Non-pigmented ciliary epithelial cell (primary cell): Measurements from ENCODE around the gene MGAT5.

Experiments used
- DNase-seq: peaks from one replicate; pipeline ENCODE4 v3.0.0-alpha.2; 2010; ENCODE audit warnings: low read depth

The MGAT5 gene

DNA sequence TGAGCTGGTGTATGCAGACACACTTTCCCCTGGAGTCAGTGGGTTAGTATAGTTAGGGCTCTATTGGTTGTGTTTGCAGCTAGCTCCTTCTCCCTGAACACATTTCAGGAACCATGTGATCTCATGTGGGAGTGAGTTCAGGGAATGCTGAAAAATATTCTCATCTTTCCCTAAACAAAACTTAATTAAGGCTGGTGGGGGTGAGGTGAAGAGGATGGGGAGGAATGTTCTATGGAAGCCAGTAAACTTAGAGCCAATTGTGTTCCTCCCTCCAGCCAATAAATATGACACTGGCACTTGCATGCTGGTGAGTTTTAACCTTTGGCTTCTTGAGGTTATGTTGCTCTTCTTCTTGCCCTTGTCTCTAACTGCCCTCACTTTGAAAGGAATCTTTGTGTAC is 952 bp downstream of the MGAT5 start:
- DNase-seq: no peak

DNA sequence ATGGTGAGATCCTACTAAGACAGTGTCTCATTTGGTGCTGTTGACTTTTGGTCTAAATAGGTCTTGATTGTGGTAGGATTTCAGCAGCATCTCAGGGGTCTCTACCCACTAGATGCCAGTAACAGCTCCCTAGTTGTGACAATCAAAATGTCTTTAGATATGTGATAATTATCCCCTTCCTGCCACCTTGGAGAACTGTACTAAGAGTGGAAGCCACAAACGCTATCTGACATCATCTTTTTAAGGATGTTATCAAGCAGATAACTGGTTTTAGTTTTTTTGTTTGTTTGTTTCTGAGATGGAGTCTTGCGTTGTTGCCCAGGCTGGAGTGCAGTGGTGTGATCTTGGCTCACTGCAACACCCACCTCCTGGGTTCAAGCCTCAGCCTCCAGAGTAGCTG is 3.1 kb downstream of the MGAT5 start:
- DNase-seq: no peak

DNA sequence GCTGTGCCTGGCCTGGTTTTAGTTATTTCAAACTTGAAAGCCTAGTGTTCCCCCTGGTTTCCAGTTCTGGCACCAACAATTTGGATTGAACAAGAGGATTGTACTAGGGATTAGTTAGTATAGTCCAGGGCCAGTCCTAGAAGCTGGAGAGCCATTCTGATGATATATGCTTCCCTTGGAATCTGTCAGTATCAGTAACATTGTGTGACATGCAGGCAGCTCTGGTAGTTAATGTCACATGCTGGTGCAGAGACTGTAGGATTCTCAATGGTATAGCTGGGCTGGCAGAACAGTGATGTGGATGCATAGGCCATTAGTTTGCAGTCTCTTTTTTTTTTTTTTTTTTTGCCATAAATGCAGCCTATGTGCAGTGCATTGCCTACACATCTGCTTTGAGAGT is 3.6 kb downstream of the MGAT5 start:
- no peak for DNase-seq

DNA sequence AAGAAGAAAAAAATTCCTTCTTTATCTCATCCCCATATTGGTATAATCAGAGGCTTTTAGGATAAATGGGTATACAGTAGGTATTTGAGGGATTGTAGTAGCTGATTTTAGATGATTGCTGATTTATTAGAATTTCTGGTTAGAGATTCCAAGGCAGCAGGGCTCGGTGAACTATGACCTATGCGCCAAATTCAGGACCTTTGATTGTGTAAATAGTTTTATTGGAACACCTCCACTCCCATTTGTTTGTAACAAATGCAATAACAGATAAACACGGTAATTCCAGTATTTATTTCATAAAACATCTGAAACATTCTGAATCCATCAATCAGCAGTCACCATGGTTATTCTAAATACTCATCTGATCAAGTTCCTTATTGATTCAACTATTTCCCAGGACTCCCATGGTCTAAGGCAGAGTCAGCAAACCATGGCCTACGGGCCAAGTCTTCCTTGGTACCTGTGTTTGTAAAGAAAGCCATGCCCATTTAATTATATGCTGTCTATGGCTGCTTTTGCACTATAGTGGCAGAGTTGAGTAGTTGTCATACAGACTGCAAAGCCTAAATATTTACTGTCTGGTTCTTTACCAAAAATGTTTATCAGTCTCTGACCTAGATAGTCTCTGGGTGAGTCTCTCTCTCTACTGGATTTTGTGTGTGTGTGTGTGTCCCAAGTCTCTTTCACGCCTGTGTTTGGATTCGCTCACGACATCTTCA is 4.3 kb downstream of the MGAT5 start:
- no peak for DNase-seq

DNA sequence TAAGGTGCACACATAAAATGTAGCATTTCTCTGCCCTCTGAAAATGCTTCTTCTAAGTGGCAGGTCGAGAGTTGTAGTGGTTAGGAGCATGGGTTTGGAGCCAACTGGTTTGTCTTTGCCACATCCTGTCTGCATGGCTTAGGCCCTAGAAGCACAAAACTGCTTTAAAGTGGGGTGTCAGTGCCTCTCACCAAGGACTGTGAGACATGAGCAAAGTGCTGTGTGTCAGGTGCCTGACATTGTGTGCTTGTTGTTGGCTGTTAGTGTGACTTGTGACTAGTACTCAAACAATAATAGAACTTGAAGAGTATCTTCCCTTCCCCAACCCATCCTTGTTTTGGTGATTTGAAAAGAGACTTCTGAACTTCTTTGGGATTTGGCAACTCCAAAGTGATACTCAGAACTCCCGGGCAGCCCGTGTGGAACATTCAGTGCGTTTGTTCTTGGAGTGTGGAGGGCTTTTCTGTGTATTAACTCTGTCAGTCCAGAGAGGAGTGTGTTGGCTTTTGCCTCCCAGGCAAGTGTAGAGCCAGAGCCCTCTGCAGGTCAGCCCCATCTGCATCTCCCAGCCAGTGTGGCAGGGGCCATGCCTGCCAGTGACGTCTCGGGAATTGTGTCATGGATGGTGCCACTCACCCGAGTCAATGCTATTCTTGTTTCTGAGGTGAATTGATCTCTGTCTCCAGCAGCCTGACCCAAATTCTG is 5.0 kb downstream of the MGAT5 start:
- DNase-seq: no peak

DNA sequence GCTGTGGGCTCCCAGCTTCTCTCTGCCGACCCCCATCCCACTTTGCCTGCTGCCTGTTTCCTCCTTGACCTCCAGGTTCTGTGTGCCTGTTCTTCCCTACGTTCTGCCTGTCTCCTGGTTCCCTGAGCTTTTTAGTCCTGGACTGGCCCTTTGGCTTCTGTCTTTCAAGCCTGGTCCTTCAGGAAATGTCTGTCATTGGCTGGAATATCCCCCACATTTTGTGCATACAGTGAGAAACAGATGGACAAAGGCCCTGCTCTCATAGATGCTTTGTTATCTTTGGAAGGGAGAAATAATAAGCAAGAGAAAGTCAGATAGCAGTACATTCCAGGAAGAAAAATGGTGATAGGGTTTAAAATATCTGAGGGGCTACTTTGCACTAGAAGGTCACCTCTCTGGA is 5.7 kb downstream of the MGAT5 start:
- no peak for DNase-seq

DNA sequence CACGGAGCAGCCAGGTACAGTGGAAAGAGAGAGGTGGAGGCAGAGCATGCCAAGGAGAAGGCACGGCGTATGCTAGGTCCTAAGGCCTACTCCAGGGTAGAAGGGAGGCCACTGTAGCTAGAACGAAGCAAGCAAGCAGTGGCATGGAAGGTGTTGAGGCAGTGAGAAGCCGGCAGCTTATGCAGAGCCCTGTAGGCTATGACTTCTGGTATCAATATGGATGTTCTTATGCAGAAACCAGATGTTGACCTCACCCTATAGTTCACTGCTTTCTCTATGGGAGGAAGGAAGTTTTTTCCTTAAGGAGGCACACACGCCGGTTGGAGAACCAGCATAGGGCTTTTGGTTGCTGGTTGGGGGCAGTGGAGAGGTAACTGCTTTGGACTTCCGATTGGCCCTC is 6.1 kb downstream of the MGAT5 start:
- DNase-seq: no peak

DNA sequence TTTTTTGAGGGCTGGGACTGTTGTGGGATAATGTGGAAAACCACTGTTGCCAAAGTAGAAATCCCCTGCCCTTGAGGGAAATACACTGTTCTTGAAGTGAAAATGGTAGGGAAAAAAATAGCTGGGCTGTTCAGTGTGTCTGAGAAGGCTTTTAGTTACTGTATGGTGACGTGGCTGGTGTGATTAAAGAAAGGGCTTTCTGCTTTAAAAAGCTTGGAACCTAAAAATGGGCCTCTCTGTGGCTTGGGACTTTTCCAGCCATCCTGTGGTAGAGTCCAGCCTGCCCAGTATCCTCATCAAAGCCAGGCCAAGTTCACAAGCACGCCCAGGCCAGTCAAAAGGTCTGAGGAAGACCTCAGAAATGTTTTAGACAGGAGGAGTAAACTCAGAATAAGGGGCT is 6.8 kb downstream of the MGAT5 start:
- DNase-seq: peak; percentile 53

DNA sequence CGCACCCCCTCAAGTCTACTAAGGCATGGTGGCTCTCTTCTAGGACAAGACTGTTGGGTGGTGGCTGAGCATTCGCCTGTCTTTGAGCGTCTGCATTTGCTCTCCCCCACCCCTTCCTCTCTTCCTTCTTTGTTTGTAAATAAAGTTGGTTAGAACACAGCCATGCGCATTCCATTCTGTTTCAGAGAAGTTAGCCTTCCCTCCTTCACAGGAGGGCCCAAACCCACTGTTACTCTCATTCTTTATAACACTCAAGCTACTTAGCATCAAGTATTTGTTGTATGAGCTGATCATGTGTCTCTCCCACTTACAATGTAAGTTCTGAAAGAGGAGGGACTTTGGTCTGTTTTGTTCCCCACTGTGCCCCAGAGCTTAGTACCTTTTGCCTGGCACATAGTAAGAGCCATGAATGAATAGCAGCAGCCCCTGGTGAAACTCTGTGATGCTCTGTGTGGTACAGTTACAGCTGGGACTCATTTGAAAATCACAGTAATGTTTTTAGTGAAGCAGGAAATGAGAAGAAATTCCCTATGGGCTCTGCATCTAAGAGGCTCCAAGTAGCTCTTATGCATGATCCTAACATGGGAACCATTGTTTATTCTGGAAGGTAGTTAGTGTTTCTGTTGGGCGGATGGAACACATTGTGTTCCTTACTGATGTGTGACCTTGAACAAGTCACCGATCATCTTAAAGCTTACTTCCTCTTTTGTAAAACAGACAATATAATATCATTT is 7.7 kb downstream of the MGAT5 start:
- DNase-seq: no peak

DNA sequence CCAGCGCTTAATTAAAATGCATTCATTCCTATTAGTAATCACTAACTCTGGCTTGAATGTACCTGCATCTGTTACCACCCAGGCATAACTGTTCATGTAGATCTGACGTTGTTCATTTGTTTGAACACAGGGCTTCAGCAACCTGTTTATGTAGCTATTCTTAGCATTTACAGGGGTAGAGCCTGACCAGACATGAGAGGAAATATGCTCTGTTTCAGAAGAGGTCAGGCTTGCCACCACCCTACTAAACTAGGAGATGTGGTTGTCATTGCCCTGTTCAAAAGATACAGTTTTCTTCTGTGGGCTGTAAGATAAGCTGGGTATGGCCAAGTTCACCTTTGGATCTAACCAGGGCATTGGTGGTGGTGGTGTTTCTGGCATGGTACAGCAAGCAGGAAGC is 8.8 kb downstream of the MGAT5 start:
- DNase-seq: no peak

DNA sequence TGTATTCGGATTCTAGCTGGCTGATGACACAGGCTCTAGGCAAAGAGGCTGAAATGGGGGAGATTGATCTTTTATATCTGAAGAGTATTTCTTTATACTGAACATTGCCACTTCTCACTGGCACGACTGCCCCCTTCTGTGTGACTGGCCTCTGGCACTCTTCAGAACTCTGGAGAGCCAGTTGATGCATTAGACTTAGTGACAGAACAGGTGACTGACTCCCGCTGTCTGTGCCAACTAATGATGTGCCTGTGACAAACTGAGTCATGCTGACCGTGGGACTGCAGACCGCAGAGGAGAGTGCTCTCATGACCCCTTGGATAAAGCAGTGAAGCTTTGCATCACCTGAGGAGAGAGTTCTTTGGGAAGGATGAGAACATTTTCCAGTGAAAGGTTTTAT is 14.4 kb downstream of the MGAT5 start:
- no peak for DNase-seq

DNA sequence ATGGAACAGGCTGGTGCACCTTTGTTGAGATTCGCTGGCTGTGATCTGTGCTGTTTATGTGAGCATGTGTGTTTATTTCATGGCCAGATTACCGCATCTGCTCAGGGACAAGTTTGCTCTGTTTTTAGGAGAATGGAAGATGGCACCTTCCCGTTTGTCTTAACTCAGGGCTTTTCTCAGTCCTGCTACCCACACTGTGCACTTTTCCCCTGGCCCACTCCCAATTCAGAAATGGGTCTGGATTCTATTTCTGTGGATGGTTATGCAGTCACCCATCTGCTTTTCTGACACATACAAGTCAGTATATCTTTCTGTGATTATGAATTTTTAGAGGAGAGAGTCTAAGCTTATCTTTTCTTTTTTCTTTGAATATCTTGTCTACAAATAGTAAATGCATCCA is 15.4 kb downstream of the MGAT5 start:
- no peak for DNase-seq

DNA sequence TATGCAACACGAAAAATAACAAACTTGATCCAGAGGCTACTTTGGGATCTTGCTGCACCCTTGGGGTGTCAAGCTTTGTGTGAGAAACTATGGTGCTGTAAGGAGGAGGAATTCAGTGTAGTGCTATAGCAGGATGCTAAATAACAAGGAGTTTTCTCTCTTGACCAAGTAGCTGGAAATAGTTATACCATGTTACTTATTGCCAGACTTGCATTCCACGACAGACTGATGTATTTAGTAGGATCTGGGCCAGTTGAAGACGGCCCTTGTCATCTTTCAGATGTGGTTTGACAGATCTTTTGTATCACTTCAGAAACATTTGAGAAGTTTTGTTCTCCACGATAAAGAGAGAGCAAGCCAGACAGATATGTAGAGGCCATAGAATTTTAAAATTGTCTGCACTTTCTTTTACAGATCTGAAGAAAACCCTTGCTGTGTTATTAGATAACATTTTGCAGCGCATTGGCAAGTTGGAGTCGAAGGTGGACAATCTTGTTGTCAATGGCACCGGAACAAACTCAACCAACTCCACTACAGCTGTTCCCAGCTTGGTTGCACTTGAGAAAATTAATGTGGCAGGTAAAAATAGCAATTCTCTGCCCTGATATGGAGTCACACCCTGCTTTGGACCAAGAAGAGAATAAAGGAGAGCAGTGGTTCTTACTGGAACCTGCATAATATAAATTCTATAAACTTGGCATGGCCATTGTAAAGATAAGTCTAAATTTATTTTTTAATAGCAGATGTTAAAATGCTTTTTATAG is 16.3 kb downstream of the MGAT5 start:
- DNase-seq: no peak

DNA sequence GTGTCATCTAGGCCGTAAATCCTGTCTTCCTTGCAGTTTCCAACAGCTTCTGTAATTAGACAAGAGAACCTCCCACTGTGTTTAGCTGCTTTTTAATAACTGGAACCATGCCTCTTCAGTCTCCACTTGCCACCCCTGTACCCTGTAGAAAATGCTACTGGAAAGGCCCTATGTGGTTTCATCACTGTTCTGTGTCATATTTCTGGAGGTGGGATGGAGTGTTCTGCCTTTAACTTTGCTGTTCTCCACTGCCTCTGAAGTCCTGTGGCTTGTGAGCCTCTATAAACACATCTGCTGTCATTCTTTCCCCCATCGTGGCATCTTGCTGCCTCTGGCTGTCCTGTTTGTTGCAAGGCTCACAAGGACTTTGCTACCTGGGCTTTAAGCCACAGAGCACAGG is 17.9 kb downstream of the MGAT5 start:
- no peak for DNase-seq

DNA sequence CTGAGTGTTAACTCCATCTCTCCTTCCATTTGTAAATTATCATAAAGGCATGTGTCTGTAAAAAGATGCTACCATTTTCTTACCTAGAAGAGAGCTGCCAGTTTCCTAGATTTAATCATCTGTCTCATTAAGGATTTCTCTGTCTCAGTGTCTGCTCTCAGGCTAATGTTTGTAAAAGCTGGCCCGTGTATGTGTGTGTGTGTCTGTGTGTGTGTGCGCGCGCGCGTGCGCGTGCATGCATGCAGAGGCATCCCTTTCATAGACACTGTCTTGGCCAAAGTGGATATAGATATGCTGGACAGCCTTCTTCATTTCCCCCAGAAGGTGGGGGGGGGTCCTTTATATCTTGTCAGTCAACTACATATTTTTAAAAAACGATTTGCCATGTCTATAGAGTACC is 18.9 kb downstream of the MGAT5 start:
- DNase-seq: no peak

DNA sequence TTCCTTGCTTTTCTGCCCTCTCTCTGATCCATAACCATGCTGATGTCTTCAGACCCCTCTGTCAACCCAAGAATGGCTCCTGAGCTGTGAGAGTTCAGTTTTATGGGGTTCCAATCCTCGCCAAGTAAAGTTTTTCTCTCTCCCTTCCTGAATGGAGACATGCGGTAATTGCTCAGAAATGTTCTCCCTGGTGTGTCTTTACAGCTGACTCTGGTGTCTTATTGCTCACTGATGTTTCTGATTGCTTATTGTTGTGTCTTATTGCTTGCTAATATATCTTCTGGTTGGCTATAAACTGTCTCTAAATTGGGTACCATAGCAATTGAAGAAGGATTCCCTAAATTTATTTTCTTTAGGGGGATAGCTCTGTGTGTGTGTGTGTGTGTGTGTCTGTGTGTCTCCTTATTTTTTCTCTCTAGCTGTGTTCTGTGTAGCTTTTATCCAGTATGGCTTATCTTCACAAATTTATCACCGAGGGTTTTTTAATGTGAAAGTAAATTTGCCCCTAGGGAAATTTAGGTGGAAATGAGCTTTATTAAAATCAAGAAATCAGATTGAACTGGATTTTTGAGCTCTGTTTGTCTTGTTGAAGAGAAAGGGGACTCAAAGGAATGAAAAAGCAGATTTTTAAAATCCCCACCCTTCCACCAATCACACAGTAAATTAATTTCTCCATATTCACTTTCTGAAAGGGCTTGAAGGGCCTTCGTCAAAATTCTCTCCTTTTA is 19.5 kb downstream of the MGAT5 start:
- no peak for DNase-seq

DNA sequence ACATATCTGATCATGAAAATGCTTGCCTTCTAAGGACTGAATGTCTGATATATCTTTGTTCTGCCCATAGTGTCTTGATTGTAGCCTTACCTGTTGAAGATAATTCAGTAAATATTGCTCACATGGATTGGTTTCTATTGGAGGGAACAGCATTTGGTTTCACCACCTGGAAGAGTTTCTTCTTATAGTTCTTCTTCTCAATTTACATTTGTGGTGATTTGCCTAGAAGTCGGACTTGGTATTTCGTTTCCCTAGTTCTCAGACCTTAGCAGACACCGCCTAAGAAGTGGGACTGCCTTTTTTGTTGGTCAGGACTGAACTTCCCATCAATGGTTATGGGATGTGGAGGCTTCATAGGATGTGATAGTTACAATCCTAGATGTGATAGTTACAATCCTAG is 20.2 kb downstream of the MGAT5 start:
- no peak for DNase-seq

DNA sequence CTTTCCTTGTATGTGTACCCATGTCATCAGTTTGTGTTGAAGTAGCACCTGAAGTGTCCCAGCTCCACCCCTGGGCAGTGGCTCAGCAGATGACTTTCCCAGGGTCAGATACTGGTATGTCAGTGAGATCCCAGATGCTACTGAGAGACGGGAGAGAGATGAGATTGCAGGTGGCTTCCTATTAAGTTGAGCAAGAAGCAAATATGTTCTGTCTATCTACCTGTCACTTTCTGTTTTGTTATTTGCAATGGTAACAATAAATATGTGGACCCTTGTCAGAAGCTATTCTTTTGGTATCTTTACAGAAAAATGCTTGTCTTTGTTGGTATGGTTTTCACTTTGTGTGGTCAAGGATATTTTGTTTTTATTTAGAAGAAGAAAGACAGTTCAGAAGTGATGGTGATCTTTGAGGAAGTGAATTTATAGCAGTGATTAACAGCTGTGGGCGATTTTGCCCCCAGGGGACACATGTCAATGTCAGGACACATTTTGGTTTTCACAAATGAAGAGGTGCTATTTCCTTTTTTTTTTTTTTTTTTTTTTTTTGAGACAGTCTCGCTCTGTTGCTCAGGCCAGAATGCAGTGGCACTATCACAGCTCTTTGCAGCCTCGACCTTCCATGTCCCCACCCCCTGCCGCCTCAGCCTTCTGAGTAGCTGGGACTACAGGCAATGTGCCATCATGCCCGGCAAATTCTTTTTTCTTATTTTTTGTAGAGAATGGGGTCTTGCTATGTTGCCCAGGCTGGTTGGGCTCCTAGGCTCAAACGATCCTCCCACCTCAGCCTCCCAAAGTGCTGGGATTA is 21.4 kb downstream of the MGAT5 start:
- no peak for DNase-seq

DNA sequence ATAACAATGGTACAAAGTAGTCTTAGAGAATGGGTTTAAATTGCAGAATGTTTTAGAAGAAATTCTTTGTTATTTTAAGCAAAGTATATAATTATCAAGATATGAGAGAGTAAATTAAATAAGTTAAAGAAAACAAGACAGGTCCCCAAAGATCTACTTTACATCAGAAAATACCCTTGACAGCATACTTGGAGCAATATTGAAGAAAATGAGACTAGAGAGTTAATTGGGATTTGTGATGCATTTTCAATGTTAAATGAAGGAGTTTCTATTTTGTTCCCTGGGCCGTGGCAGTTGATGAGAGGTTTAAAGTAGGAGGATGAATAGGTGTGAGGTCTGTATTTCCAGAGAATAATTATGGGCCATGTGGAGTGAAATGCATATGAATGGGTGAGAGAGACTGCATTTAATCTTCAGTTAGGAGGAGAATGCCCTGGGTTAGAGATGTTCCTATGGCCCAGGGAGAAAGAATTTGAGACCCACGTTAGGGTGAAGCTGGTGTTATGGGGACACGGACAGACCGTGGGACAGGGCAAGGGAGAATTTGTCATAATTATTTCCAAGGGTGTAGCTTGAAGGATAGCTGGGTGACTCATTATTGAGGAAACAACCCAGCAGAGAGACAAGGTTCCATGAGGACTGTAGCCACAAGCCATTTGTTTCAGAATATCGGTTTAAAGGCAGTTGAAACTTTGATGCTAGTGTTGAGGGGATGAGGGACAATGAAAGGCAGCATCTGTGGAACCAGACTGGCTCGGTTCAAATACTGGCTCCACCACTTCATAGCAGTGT is 22.7 kb downstream of the MGAT5 start:
- no peak for DNase-seq

DNA sequence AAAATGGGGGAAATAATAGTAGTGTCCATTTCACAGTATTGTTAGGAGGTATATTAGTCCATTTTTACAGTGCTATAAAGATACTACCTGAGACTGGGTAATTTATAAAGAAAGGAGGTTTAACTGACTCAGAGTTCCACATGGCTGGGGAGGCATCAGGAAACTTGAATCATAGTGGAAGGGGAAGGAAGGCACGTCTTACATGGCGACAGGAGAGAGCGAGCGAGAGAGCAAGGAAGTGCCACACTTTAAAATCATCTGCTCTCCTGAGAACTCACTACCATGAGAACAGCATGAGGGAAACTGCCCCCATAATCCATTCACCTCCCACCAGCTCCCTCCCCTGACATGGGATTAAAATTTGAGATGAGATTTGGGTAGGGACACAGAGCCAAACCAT is 23.4 kb downstream of the MGAT5 start:
- no peak for DNase-seq
